HepG2 (cell line): ENCODE measurements around the gene PDE4D.

Experiments
- CREB1 ChIP-seq, 2 experiments: fragments of 450-650 bp in 1 of 2; IDR thresholded peaks; 2 replicates each; pipeline ENCODE4 v1.6.1; 2016 to 2017; ENCODE audit warnings: control low read depth in 1 of 2, mild to moderate bottlenecking in 1 of 2, missing compliant biosample characterization in 1 of 2, missing genetic modification characterization in 1 of 2
- NKX3-1 ChIP-seq: sonication (generic); formaldehyde crosslinking; IDR thresholded peaks from 2 replicates; pipeline ENCODE4 v1.5.0; 2020; ENCODE audit warnings: missing genetic modification reagents
- TF ChIP-seq, protein P1 (sequence below): sonication (generic); formaldehyde crosslinking; IDR thresholded peaks from 2 replicates; pipeline ENCODE4 v1.4.0; 2020; ENCODE audit warnings: missing genetic modification reagents, mild to moderate bottlenecking, borderline replicate concordance
- TF ChIP-seq, protein P2 (sequence below): sonication (generic); formaldehyde crosslinking; conservative IDR thresholded peaks from 2 replicates; pipeline ENCODE4 v1.4.0; 2020; ENCODE audit warnings: missing genetic modification reagents

- TF ChIP-seq CREB1 (IDR thresholded peaks at IDR 0.05) (no peak), CREB1 (CRISPR knock-in tag; IDR thresholded peaks at IDR 0.05) (no peak), NKX3-1 (CRISPR knock-in tag) (no peak)
- TF ChIP-seq, protein P1, sequence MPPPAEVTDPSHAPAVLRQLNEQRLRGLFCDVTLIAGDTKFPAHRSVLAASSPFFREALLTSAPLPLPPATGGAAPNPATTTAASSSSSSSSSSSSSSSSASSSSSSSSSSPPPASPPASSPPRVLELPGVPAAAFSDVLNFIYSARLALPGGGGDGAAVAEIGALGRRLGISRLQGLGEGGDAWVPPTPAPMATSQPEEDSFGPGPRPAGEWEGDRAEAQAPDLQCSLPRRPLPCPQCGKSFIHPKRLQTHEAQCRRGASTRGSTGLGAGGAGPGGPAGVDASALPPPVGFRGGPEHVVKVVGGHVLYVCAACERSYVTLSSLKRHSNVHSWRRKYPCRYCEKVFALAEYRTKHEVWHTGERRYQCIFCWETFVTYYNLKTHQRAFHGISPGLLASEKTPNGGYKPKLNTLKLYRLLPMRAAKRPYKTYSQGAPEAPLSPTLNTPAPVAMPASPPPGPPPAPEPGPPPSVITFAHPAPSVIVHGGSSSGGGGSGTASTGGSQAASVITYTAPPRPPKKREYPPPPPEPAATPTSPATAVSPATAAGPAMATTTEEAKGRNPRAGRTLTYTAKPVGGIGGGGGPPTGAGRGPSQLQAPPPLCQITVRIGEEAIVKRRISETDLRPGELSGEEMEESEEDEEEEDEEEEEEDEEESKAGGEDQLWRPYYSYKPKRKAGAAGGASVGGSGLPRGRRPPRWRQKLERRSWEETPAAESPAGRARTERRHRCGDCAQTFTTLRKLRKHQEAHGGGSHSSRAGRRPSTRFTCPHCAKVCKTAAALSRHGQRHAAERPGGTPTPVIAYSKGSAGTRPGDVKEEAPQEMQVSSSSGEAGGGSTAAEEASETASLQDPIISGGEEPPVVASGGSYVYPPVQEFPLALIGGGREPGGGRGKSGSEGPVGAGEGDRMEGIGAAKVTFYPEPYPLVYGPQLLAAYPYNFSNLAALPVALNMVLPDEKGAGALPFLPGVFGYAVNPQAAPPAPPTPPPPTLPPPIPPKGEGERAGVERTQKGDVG (CRISPR knock-in tag): no peak
- TF ChIP-seq, protein P2, sequence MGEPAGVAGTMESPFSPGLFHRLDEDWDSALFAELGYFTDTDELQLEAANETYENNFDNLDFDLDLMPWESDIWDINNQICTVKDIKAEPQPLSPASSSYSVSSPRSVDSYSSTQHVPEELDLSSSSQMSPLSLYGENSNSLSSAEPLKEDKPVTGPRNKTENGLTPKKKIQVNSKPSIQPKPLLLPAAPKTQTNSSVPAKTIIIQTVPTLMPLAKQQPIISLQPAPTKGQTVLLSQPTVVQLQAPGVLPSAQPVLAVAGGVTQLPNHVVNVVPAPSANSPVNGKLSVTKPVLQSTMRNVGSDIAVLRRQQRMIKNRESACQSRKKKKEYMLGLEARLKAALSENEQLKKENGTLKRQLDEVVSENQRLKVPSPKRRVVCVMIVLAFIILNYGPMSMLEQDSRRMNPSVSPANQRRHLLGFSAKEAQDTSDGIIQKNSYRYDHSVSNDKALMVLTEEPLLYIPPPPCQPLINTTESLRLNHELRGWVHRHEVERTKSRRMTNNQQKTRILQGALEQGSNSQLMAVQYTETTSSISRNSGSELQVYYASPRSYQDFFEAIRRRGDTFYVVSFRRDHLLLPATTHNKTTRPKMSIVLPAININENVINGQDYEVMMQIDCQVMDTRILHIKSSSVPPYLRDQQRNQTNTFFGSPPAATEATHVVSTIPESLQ (CRISPR knock-in tag): no peak
These were observed 805.0 kb downstream of the PDE4D start for GRCh38 chr5:59088546-59088945.
